ENCODE data around the gene TGFA. TPM values are rescaled to one million over a fixed set of nuclear protein-coding genes. Genes with fewer than 3 reads are reported as not detected.

Gene TGFA
- total RNA-seq, 4 donors from 2014 or later, result 10.7 to 51.3 (median 33.7) TPM

DNA sequence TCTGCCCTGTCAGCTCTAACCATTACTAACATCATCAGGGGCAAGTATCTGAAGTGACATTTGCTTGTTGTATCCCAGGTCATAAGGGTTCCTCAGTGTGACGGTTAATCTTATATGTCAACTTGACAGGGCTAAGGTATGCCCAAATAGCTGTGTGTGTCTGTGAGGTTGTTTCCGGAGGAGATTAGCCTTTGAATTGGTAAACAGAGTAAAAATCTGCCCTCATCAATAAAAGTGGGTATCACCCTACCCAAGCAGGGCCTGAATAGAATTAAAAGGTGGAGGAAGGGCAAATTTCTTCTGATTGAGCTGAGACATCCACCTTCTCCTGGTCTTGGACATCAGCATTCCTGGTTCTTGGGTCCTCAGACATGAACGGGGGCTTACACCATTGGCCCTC is 12.8 kb upstream of the TGFA start:
- Histone ChIP-seq H3K27me3 (peaks cover 3% of the 10 kb centered on the region), H3K36me3 (no peaks in the 10 kb centered on the region), H3K9me3 (no peaks in the 10 kb centered on the region), H3K27ac (no peak overlapping the region), H3K4me3 (no peak overlapping the region), H3K4me1 (no peaks in the 10 kb centered on the region)
- no peak for DNase-seq
- 78 to 91% methylated on average over 2 to 3 of the region's 3 CpGs for WGBS, 2 donors (ENCODE audit: low coverage in 1 of 2)
- intact Hi-C loops (cut with DNase I; ENCODE audit: low total_unique reads), result loop anchor here (5.0 kb wide), 1 partner anchor 1649 kb away; no protein-coding TSS in a partner anchor
- no peak for TF ChIP-seq EP300 (IDR thresholded peaks at IDR 0.05; ENCODE audit: low read depth)
- no peak for TF ChIP-seq POLR2A (IDR thresholded peaks at IDR 0.05)
- TF ChIP-seq, protein P1, sequence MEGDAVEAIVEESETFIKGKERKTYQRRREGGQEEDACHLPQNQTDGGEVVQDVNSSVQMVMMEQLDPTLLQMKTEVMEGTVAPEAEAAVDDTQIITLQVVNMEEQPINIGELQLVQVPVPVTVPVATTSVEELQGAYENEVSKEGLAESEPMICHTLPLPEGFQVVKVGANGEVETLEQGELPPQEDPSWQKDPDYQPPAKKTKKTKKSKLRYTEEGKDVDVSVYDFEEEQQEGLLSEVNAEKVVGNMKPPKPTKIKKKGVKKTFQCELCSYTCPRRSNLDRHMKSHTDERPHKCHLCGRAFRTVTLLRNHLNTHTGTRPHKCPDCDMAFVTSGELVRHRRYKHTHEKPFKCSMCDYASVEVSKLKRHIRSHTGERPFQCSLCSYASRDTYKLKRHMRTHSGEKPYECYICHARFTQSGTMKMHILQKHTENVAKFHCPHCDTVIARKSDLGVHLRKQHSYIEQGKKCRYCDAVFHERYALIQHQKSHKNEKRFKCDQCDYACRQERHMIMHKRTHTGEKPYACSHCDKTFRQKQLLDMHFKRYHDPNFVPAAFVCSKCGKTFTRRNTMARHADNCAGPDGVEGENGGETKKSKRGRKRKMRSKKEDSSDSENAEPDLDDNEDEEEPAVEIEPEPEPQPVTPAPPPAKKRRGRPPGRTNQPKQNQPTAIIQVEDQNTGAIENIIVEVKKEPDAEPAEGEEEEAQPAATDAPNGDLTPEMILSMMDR (IDR thresholded peaks at IDR 0.05), result no peak
- TF ChIP-seq POLR2AphosphoS5 (IDR thresholded peaks at IDR 0.05), result no peak
- in situ Hi-C loops (cut with MboI; ENCODE audit: low pct_ligation_motif_present in 1 of 4, low pct_unique_long_range_greater_than_20kb in 1 of 4, low sequenced_read_pairs in 3 of 4), result no loop called here

- in situ Hi-C loops (cut with MboI; ENCODE audit: low pct_ligation_motif_present in 1 of 4, low pct_unique_long_range_greater_than_20kb in 1 of 4, low sequenced_read_pairs in 3 of 4), result no loop called here
- Histone ChIP-seq H3K4me1 (no peaks in the 10 kb centered on the region), H3K4me3 (no peak overlapping the region), H3K9me3 (no peaks in the 10 kb centered on the region), H3K27me3 (no peaks in the 10 kb centered on the region), H3K36me3 (no peaks in the 10 kb centered on the region), H3K27ac (no peak overlapping the region)
- TF ChIP-seq EP300 (IDR thresholded peaks at IDR 0.05; ENCODE audit: low read depth) (no peak), POLR2A (IDR thresholded peaks at IDR 0.05) (no peak), POLR2AphosphoS5 (IDR thresholded peaks at IDR 0.05) (no peak)
- TF ChIP-seq, protein P1 (IDR thresholded peaks at IDR 0.05), result no peak
- no peak for DNase-seq
- 78 to 79% methylated on average over 8 to 9 of the region's 9 CpGs for WGBS, 2 donors (ENCODE audit: low coverage in 1 of 2)
- intact Hi-C loops (cut with DNase I; ENCODE audit: low total_unique reads), result loop anchor here (5.0 kb wide), 1 partner anchor 1648 kb away; no protein-coding TSS in a partner anchor
Observed at GRCh38 chr2:70565039-70565731, 11.6 kb upstream of the TGFA start.

DNA sequence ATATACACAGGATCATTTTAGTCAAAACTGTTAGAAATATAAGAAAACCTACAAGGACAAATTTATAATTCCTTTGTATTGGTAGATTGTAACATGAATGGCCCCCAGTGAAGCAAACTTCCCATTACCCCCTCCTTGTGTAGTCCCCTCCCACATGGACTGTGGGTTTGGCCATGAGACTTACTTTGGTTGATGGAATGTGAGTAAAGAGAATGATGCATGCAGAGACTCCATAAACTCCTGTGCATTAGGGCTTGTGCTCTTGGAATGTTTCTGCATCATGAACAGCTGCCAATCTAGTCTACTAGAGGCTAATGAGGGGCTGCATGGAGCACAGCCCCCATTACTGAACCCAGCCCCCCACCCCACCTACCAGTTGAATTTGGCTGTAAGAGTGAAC is 8.3 kb upstream of the TGFA start:
- in situ Hi-C loops (cut with MboI; ENCODE audit: low pct_ligation_motif_present in 1 of 4, low pct_unique_long_range_greater_than_20kb in 1 of 4, low sequenced_read_pairs in 3 of 4) (no loop called here), intact Hi-C loops (cut with DNase I; ENCODE audit: low total_unique reads) (no loop called here)
- DNase-seq, result no peak
- Histone ChIP-seq H3K4me3 (no peak overlapping the region), H3K4me1 (peaks cover 0 to 14% (median 10%) of the 10 kb centered on the region in 4 donors), H3K9me3 (no peaks in the 10 kb centered on the region), H3K27ac (no peak overlapping the region), H3K27me3 (no peaks in the 10 kb centered on the region), H3K36me3 (no peaks in the 10 kb centered on the region)
- no peak for TF ChIP-seq POLR2AphosphoS5 (IDR thresholded peaks at IDR 0.05)
- TF ChIP-seq, protein P1 (IDR thresholded peaks at IDR 0.05), result no peak

DNA sequence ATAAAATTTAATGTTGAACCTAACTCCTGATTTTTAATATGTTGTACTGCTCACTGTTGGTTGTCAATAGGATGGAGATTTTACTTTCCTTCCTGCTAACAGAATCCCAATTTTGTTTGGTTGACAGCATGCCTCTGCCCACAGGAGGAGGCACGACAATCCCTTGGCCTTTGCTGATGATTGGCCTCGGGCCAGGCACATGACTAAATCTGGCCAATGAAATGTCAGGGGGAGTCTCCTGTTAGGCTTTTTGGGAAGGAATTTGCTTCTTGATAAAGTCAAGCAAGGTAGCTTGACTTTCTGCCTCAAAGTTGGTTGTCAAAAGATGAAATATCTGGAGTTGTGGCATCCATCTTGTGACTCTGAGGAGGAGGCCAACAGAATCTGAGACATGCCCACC is 6.8 kb upstream of the TGFA start:
- in situ Hi-C loops (cut with MboI; ENCODE audit: low pct_ligation_motif_present in 1 of 4, low pct_unique_long_range_greater_than_20kb in 1 of 4, low sequenced_read_pairs in 3 of 4) (no loop called here), intact Hi-C loops (cut with DNase I; ENCODE audit: low total_unique reads) (no loop called here)
- peaks cover 0 to 20% (median 17%) of the 10 kb centered on the region in 4 donors for H3K4me1 ChIP-seq
- DNase-seq, result no peak
- TF ChIP-seq, protein P1 (IDR thresholded peaks at IDR 0.05), result no peak
- TF ChIP-seq POLR2A (IDR thresholded peaks at IDR 0.05) (no peak), POLR2AphosphoS5 (IDR thresholded peaks at IDR 0.05) (no peak), EP300 (IDR thresholded peaks at IDR 0.05; ENCODE audit: low read depth) (no peak)
- WGBS, 2 donors (ENCODE audit: low coverage in 1 of 2), result 60 to 80% methylated on average over 1 to 2 of the region's 2 CpGs
- H3K4me3 ChIP-seq, result no peak overlapping the region
- no peak overlapping the region for H3K27ac ChIP-seq
- H3K36me3 ChIP-seq, result no peaks in the 10 kb centered on the region
- peaks cover 5% of the 10 kb centered on the region for H3K27me3 ChIP-seq
- no peaks in the 10 kb centered on the region for H3K9me3 ChIP-seq

Data from transverse colon (tissue), 4 donors.